Mononuclear cell (primary cell): ENCODE data around the gene LMO7. TPM values are rescaled to one million over a fixed set of nuclear protein-coding genes. Genes with fewer than 3 reads are reported as not detected.
"Not testable (repeated sequence)": the region's sequence is repeated elsewhere in the genome, so short reads cannot be mapped to it uniquely, and the experiment has no call there.

Source experiments
- H3K27me3 ChIP-seq: 2 replicates; pipeline ENCODE4 v1.6.0; 2011; ENCODE audit warnings: low read length, control low read depth; ENCODE audit not compliant: insufficient read depth
- H3K4me1 ChIP-seq: 2 replicates; pipeline ENCODE4 v1.5.1; 2011; ENCODE audit warnings: mild to moderate bottlenecking, low read length, control low read depth; ENCODE audit not compliant: insufficient read depth
- H3K4me3 ChIP-seq: 2 replicates; pipeline ENCODE4 v1.5.1; 2011; ENCODE audit warnings: mild to moderate bottlenecking, low read length, moderate library complexity
- H3K9me3 ChIP-seq: 2 replicates; pipeline ENCODE4 v1.5.1; 2011; ENCODE audit warnings: low read depth, mild to moderate bottlenecking, control low read depth, low read length
- total RNA-seq: library from RNA; depleted of rRNA; stranded (reverse); fragments of >200 nt; gene quantifications from one replicate; pipeline ENCODE4 v1.2.3, GENCODE V29; 2012

Gene LMO7
- total RNA-seq, 1 donor: 18.4 TPM

DNA sequence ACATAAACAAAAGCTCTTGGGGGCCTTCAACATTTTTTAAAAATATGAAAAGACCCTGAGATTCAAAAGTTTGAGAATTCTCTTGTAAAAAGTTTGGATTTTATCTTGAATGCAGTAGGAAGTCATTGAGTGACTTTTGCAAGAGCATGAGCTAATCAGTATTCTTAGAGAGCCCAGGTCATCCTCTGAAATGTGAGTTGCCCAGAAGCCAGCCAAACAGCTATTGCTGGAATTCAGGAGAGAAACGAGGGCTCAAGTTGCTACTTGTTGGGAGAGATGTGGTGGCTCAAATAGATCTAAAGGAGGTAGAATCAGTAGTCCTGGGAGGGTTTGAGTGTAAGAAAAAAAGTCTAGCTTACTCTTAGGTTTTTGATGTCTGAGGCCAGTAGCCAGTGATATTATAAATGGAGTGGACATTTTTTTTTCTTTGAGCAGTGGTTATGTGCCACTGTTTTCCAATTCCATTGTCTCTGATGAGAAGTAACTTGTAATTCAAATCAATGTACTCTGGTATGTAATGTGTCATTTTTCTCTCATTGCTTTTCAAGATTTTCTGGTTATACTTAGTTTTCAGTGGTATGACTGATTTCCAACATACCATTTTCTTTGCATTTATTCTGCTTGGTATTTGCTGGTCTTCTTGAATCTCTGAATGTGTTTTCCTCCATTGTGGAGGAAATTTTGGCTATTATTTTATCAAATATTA lies 30.7 kb downstream of the LMO7 start:
- no peaks in the 10 kb centered on the region for H3K27me3 ChIP-seq

GRCh38 chr13:75669706-75670105 lies 33.6 kb downstream of the LMO7 start:
- Histone ChIP-seq H3K9me3 (no peaks in the 10 kb centered on the region), H3K4me3 (no peak overlapping the region), H3K27me3 (no peaks in the 10 kb centered on the region), H3K4me1 (no peaks in the 10 kb centered on the region)

More for the DNA sequence above, 30.7 kb downstream of the LMO7 start:
- Histone ChIP-seq H3K9me3 (no peaks in the 10 kb centered on the region), H3K4me1 (no peaks in the 10 kb centered on the region), H3K4me3 (no peak overlapping the region)

DNA sequence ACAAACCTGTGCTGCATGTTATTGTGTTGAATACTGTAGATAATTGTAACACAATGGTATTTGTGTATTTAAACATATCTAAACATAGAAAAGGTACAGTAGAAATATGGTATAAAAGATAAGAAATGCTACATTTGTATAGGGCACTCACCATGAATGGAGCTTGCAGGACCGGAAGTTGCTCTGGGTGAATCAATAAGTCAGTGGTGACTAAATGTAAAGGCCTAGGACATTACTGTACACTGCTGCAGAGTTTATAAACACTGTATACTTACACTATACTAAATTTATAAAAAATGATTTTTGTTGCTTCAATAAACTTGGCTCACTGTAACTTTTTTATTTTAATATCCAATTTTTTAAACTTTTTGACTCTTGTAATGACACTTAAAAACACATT lies 34.4 kb downstream of the LMO7 start:
- no peaks in the 10 kb centered on the region for H3K4me1 ChIP-seq
- H3K27me3 ChIP-seq: no peaks in the 10 kb centered on the region
- H3K4me3 ChIP-seq: no peak overlapping the region
- H3K9me3 ChIP-seq: no peaks in the 10 kb centered on the region

GRCh38 chr13:75675421-75675820 lies 39.3 kb downstream of the LMO7 start:
- Histone ChIP-seq H3K4me1 (no peaks in the 10 kb centered on the region), H3K9me3 (no peaks in the 10 kb centered on the region), H3K4me3 (no peak overlapping the region), H3K27me3 (no peaks in the 10 kb centered on the region)

GRCh38 chr13:75679459-75679858 lies 43.3 kb downstream of the LMO7 start:
- Histone ChIP-seq H3K9me3 (no peaks in the 10 kb centered on the region), H3K4me3 (no peak overlapping the region)

GRCh38 chr13:75680251-75680650 lies 44.1 kb downstream of the LMO7 start:
- H3K4me1 ChIP-seq: not testable (repeated sequence)

More at GRCh38 chr13:75679459-75679858, 43.3 kb downstream of the LMO7 start:
- Histone ChIP-seq H3K4me1 (no peaks in the 10 kb centered on the region), H3K27me3 (no peaks in the 10 kb centered on the region)

DNA sequence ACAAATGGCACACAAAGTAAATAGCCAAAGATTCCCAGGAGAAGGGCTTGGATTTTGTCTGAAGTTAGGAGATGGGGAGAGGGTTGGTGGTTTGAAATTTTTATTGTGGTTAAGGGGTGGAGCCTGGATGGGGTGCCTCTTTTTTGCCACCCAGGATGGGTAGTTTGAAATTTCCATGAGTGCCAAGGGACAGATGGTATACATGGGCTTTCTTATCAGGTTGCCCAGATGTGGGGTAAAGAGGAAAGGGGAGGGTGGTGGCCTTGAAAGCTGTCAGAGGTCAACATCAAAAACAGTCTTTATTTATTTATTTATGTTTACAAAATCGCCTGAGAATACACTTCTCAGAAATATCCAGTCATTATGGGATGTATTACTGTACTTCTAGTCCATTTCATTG lies 46.2 kb downstream of the LMO7 start:
- Histone ChIP-seq H3K4me1 (no peaks in the 10 kb centered on the region), H3K27me3 (no peaks in the 10 kb centered on the region), H3K4me3 (no peak overlapping the region), H3K9me3 (no peaks in the 10 kb centered on the region)

More at GRCh38 chr13:75680251-75680650, 44.1 kb downstream of the LMO7 start:
- not testable (repeated sequence) for H3K27me3 ChIP-seq, H3K9me3 ChIP-seq, H3K4me3 ChIP-seq

DNA sequence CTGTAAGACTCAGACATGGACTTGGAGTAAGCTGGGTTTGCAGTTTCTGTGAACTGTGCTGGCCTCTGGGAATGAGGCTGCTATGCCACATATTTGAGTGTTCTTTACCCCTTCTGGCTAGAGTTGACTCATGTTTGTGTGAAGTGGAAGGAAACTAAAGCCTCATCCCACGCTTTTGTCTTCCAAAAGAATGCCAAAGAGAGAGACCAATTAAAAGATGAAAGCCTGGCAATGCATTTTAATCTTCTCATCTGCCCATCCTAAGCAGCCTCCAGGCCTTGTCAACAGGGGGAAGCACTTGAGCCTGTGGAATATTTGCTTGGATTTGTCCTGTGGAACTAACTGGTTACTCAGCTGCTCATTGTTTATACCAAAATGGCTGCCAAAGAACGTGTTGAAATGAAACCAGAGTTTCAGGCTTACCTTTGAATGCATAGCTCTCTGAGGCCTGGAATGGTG lies 49.1 kb downstream of the LMO7 start:
- Histone ChIP-seq H3K4me1 (no peaks in the 10 kb centered on the region), H3K9me3 (no peaks in the 10 kb centered on the region), H3K27me3 (no peaks in the 10 kb centered on the region), H3K4me3 (no peak overlapping the region)

DNA sequence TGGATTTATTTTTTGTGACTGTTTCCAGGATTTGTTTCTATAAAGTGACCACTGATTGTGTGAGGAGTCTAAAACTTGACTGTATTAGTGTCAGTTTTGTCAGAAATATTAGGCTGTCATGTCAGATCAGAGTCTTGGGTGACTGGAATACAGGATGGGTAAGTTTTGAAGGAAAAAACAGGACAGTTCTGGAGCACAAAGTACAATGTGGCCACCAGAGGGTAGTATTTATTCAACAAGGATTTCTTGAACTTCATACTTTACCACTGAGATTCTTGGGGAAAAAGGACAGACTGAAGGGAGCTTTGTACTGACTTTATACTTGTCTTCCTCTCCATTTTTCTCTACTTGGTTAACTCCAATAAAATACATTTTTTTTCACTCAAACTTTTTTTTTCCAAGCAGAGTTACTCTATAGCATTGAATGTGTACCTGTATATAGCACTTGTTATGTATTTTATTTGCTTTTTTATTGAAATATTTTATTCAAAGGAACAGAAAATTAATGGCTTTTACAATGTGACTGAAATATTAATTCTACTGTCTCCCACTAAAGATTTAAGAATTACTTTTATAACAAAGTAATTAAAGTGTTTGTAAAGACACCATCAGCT lies 51.1 kb downstream of the LMO7 start:
- Histone ChIP-seq H3K27me3 (no peaks in the 10 kb centered on the region), H3K4me3 (no peak overlapping the region), H3K9me3 (no peaks in the 10 kb centered on the region), H3K4me1 (no peaks in the 10 kb centered on the region)

GRCh38 chr13:75689686-75690085 lies 53.6 kb downstream of the LMO7 start:
- H3K27me3 ChIP-seq: no peaks in the 10 kb centered on the region
- H3K4me3 ChIP-seq: no peak overlapping the region
- no peaks in the 10 kb centered on the region for H3K9me3 ChIP-seq
- no peaks in the 10 kb centered on the region for H3K4me1 ChIP-seq

GRCh38 chr13:75690607-75691006 lies 54.5 kb downstream of the LMO7 start:
- no peaks in the 10 kb centered on the region for H3K9me3 ChIP-seq
- no peaks in the 10 kb centered on the region for H3K27me3 ChIP-seq
- no peaks in the 10 kb centered on the region for H3K4me1 ChIP-seq
- no peak overlapping the region for H3K4me3 ChIP-seq

- Histone ChIP-seq H3K9me3 (no peaks in the 10 kb centered on the region), H3K27me3 (no peaks in the 10 kb centered on the region), H3K4me3 (no peak overlapping the region), H3K4me1 (no peaks in the 10 kb centered on the region)
These were observed 55.1 kb downstream of the LMO7 start for GRCh38 chr13:75691183-75691582.

DNA sequence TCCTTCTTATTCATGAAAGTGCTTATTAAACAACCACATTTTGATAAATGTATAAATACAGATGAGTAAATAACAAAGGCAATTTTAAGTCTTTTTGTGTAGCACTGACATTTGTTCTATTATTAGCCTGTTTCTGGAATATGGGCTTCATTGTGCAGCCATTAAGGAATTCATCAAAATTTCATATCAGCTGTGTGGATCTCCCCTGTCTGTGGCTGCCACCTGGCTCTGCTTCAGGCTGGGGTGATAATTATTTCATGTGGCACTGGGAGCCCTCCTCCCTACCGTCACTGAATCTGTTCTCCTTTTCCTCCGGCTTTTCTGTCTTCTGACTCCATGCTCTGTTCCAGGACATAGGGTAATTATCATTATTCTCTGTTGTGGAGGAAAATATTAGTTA lies 57.1 kb downstream of the LMO7 start:
- Histone ChIP-seq H3K4me1 (no peaks in the 10 kb centered on the region), H3K9me3 (no peaks in the 10 kb centered on the region), H3K27me3 (no peaks in the 10 kb centered on the region), H3K4me3 (no peak overlapping the region)

DNA sequence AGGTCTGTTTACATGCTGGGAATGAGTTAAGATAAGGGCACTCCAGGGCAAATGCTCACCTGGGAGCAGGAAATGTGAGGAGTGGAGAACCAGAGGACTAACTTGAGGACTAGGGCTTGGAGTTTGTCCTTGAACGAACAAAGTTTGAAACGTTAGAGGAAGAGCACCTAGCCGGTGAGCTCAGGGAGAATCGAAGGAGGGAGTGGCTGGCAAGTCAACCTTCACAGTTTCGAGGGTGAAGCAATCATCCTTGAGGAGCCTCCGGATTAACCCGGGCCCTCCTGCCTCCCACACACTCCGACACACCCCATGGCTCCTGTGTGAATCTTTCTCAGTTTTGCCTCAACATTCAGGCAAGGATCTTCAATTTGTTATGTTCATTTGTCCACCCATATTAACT lies 58.6 kb downstream of the LMO7 start:
- Histone ChIP-seq H3K27me3 (no peaks in the 10 kb centered on the region), H3K9me3 (no peaks in the 10 kb centered on the region), H3K4me1 (no peaks in the 10 kb centered on the region), H3K4me3 (no peak overlapping the region)

DNA sequence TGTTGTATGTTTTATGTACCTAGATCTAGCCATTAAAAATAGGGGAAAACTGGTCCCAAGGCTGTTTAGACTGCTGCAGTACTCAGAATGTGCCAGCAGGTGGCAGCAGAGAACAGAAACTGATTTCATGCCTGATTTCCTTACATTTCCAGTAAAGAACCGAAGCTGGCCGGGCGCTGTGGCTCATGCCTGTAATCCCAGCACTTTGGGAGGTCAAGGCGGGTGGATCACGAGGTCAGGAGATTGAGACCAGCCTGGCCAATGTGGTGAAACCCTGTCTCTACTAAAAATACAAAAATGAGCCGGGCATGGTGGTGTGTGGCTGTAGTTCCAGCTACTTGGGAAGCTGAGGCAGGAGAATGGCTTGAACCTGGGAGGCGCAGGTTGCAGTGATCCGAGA lies 59.8 kb downstream of the LMO7 start:
- not testable (repeated sequence) for H3K9me3 ChIP-seq, H3K4me3 ChIP-seq, H3K4me1 ChIP-seq, H3K27me3 ChIP-seq

- no peak overlapping the region for H3K4me3 ChIP-seq
- peaks cover 5% of the 10 kb centered on the region for H3K4me1 ChIP-seq
- H3K9me3 ChIP-seq: no peaks in the 10 kb centered on the region
- H3K27me3 ChIP-seq: no peaks in the 10 kb centered on the region
These were observed 62.9 kb downstream of the LMO7 start for GRCh38 chr13:75699062-75699461.
